Fibroblast of upper back skin (primary cell): ENCODE data around the gene NRXN2.

Experiments used
- DNase-seq: peaks from one replicate; pipeline ENCODE4 v3.0.0-alpha.2; 2013

NRXN2 gene

DNA sequence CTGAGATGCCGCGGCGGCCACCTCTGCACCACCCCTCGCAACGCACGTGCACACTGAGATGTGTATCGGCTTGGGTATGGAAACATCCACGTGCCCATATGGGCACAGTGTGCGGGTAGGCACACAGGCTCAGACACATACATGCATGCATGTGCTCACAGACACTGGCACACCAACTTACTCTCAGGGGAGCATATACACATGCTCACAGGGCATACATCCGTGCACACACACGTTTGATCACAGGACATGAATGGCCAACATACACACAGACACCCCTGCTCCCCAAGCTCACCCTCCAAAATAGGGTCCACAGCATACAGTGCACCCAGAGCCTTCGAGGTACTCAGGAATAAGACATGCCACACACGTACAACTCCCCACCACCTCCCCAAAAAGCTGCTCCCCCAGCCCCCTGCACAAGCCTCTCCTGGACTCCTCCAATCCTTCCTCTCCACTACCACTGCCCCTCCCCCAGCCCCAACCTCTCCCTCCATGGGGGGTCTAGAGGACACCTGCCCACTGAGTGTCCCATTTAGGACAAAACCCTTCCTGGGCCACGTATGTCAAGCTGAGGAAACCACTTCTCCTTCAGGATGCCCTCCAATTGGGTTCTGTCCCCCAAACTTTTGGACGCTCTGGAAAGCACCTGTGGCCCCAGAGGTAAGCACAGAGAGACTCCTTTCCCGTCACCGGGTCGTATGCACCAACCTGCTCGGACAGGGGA lies 78.9 kb downstream of the NRXN2 start:
- DNase-seq: no peak

- no peak for DNase-seq
Observed at GRCh38 chr11:64643256-64643881, 79.6 kb downstream of the NRXN2 start.

DNA sequence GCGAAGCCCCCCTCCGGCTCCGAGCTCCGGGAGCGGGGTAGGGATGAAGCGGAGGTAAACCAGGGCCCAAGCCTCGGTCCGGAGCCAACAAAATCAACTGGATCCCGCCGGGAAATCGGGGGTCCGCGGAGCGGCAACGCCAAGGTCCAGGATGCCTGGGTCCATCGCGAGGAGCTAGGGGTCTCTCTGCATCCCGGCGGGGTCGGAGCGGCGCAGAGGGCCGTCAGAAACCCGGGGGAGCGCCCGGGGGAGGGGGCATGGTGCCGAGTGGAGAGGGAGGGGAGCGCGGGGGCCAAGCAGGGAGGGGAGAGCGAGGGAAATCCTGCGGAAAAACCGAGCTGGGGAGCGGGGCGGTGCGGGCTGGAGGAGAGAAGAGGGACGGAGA lies 80.1 kb downstream of the NRXN2 start:
- DNase-seq: no peak

DNA sequence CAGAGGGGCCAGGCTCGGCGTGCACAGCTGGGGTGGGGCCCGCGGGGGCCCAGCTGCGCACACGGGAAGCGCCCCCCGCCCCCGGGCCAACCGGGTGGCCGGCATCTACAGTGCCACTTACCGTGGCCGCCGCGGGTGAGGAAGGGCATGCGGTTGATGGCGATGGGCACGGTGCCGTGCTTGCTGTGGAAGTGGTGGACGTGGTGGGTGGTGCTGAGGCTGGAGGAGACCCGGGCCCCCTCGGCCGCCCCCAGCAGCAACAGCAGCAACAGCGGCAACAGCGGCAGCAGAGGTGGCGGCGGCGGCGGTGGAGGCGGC lies 80.6 kb downstream of the NRXN2 start:
- no peak for DNase-seq

DNA sequence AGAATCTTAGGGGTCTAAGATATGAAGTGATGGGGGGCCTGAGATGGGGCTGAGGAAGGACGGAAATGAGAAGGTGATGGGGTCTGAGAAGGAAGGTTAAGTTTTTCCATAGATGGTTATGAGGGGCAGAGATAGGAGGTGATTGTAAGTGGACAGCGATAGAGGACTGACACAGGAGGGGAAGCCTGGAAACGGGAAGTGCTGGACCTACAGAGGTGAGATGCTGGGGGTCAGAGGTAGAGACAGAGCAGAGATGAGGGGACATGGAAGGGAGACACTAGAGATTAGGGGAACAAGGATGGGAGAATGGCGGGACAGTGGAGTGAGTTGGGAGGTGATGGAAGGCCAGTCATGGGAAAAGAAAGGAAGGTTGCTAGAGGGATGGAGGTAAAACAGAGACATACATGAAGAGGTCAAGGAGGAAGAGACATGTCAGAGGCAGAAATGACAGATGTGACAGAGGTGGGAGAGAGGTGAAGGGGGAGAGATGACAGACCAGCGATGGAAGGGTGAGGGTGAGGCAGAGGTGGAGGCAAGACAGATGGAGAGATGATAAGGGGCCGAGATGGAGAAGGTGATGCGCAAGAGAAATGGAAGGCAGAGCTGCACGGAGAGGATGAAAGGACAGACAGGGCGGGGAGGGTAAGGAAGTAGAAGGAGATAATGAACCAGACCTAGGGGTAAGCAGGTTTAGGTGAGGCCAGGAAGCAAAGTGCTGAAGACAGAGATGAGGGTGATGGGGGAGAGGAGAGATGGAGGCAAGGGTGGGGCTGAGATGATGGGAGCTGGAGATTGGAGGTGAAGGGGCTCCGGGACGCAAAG lies 81.2 kb downstream of the NRXN2 start:
- DNase-seq: no peak

- DNase-seq: no peak
Observed at GRCh38 chr11:64639885-64640284, 83.1 kb downstream of the NRXN2 start.

DNA sequence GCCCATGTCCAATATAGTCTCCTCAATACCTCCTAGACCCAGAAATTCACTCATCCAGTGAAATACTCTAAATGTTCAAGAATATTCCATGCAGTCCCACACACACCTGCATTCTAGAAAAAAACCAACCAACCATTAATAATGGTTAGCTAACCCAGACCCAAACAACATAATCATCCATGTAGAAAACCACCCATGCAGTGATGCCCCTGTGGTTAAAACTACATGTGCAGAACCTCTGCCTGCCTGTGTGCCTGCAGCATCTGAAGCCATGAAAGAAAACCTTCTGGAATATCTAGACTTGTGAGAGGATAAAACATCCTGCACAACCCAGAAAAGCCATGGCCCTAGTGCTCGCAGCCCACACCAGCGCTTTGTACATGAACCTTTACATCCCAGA lies 84.2 kb downstream of the NRXN2 start:
- DNase-seq: no peak

- DNase-seq: no peak
Observed at GRCh38 chr11:64638018-64638665, 84.9 kb downstream of the NRXN2 start.

DNA sequence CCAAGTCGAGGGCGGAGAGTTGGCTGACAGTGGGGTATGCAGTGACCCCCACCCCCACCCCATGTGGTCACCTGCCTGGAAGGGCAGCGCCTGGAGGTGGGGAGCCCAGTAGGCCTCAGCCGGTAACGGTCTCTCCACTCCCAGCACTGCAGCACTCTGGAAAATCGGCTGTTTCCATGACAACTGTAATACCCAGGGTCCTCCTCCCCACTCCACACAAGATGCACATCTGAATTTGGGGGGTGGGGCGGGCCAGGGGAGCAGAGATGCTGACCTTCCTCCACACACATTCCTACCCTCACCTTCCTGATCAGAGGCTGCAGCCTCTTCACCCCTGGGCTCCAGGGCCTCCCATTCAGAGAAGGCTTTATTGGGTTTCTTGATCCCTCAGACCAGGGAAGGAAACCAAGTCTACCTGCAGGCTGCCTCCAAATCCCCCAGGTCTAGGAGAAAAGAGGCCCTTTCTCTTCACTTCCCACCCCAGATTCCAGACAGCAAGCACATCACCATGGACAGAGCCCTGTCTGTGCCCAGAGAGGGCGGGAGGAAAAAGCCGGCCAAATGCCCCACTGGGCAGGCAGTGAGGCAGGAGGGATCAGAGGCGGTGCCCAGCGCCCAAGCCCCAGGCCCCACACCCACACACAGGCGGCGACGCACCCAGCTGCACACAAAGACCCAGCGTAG lies 85.5 kb downstream of the NRXN2 start:
- DNase-seq: no peak

DNA sequence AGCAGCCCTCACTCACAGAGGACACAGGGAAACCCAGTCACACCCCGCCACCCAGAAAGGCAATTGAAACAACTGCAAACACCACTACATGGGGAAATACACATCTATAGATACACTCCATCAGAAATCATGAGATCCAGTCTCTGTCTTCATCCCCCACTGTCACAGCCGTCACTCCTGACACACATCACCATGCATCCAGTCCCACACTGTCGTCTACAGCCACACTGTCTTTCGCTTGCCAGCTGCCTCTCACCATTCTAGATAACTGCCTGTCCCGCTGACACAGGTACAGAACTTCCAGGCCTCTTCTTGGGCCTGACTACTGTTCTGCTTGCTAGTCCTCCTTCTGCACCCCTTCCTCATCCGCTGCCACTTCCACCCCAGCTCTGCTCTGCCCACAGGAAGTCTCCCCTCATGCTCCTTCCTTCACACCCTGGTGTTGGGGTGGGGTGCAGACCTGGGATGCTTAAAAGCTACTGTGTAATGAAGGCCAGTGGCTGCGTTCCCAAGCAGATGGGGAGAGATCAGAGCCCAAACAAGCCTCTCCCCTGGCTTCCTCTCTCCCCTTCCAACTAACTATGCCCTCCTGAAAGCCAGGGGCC lies 89.3 kb downstream of the NRXN2 start:
- DNase-seq: no peak

DNA sequence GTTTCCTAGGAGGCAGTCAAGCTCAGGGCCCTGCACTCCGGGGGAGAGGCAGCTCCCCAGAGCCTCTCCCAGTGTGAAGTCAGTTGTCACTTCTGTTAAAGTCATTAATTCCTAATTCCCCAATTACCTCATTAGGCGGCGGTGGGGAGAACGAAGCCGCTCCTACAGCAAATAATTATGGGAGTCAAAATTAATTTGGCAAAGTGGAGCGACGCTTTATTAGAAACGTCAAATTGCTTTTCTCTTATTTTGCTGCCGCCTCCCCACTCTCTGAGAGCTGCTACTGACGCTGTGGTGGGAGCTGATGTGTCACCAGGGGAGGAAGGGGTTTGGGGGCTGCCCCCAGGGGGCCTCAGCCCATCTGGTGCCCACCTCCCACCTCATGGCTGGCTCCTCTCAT lies 90.3 kb downstream of the NRXN2 start:
- no peak for DNase-seq

DNA sequence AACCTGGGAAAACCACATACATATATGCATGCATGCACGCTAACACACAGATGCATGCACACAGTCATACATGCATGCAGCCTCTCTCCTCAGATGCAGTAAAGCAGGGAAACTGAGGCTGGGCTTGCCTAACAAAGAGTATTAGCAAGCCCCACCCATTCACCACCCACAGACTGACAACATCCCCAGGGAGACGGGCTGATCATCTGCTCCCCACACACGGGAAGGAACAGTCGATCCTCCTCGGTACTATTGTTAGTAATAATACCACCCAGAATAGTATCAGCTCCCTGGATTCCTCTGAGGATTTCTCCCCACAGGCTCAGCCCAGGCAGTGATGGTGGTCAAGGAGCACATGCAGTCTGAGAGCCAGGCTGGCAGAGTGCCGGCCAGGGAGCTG lies 90.8 kb downstream of the NRXN2 start:
- DNase-seq: no peak

DNA sequence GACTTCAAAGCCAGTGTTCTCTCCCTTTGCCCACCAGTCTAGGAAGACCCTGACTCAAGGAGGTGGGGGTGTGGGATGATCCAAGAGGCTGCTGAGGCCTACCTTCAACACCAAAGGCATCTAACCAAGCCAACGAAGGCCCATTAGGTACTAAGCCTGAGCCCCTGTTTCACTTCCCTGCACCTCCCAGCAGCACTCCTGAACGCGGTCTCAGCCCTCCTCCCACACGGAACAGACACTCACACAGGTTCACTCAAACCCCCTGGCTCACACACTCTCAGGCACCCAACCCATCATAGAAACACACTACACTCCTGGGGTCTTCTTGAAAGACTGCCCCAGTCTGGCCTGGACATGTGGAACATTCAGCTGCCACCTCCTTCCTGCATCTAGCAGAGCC lies 91.3 kb downstream of the NRXN2 start:
- no peak for DNase-seq

DNA sequence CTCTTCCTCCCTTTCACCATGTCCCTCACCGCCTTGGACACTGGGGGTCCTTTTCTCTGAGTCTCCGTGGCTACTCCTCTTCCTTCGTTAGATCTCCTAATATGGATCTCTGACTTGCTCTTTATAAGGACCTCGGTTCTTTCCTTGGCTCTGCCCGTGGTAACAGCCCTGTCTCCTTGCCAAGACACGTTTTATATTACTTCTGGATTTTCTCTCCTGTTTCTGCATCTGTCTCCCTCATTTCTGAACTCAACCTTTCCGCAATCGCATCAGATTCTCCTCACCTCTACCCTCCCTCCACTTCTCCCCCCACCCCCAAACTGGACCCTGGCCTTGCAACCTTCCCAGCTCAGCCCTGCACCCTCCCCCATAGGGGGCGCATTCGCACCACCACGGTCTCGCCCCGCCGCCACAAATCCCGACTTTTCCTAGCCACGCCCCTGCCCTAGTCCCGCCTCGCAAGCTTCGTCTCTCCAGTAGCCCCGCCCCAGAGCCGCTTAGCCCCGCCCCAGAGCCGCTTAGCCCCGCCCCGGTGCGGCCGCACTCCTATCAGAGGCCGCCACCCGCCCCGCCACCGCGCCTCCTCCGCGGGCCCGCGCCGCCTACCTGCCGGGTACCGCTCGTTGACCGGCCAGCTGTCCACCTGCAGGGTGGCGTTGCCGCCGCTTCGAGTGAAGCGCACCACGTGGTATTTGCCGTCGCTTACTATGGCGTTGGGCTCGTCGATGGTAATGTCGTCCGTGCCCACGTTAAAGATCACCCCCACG lies 93.0 kb downstream of the NRXN2 start:
- no peak for DNase-seq

DNA sequence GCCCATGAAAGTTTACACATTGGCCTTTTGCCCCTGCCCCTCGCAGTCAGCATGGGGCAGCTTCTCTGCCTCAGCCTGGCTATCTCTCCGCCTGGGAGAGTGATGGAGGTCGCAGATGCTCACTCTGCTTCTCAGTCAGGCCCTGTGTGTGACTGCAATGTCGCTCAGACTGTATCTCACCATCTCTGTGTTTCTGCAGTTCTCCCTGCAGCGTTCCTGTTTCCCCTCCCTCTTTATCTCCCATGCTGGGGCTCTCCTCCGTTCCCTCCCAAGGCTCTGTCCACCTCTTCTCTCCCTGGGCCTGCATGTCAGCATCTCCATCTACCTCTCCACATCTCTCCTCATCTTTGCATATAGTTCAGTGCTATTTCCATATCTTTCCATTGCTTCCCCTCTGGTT lies 93.9 kb downstream of the NRXN2 start:
- no peak for DNase-seq

DNA sequence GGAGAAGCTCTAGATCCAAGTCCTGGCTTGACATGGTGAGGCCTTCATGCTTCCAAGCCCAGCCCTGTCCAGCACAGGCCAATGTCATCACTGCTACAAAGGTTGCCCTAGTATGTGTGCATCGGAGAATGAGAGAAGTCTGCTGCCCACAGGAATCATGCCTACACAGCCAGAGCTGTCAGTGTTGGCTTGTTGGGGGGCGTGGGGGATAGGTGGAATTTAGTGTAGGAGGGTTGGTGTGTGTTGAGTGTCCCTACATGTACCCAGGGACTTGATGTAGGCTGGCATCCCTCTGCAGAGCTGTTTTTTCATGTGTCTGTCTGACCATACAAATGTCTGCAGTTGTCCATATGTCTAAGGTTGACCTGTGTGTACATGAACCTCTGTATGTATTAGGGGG lies 94.4 kb downstream of the NRXN2 start:
- no peak for DNase-seq

GRCh38 chr11:64627371-64627770 lies 95.6 kb downstream of the NRXN2 start:
- no peak for DNase-seq

- DNase-seq: no peak
Observed at GRCh38 chr11:64626637-64627036, 96.4 kb downstream of the NRXN2 start.

- DNase-seq: no peak
Observed at GRCh38 chr11:64624883-64625481, 98.0 kb downstream of the NRXN2 start.

DNA sequence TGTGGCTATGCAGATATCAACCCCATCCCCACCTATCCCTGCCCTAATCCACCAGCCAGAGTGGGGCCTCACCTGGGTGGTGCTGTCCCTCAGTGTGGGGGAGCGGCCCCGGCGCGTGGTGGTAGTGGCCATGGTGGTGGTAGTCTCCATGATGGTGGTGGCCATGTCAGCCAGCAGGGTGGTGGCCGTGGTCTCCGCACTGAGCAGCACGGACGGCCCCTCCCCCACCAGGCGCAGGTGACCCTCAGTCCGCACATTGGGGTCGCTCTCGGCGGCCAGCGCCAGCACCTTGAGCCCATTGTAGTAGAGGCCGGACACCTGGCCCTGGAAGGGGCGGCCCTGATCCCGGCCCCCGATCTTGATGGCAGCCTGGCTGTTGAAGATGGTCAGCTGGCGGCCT lies 100.3 kb downstream of the NRXN2 start:
- no peak for DNase-seq

DNA sequence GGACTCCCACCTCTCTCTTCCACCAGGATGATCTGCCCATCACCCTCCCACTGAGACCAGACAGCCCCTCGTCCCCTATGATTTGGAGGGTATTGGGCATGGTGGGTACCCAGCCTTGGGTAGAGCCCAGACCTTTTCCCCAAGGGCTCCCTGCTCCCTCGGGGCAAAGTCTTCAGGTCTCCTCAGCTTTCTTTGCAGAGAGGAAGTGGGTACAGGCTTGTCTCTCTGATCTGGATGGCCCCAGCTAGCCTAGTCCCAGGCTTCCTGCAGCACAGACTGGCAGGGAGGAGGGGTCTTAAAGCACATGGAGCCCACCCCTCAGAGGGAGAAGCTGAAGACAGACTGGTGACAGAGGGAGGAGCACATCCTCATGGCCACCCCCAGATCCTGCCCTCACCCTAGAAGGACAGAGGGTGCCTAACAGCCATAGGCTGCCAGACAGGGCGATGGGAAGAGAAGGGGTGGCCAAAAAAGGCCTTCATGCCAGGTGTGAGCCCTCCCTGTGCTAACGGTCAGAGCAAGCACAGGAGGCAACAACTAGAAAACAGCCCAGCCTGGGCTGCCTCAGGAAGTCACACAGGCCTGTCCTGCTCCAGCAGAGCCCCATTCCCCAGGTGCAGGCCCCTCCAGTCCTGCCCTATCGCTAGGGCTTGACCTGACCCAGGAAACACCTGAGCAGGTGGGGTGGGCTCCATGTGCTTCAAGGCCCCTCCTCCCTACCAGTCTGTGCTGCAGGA lies 101.5 kb downstream of the NRXN2 start:
- no peak for DNase-seq
